ENCODE data around the gene AKAP1.
A peak's percentile ranks its signal among the peaks of the same experiment; 100 is the strongest.

The AKAP1 gene

GRCh38 chr17:57075785-57076184 is 9.3 kb upstream of the AKAP1 start:
- no peaks in the 10 kb centered on the region for H3K79me1 ChIP-seq (ENCODE audit: low read length)
- H3K4me2 ChIP-seq (ENCODE audit: low read length), result no peak overlapping the region
- no CpG with 5 or more reads among the region's 3 CpGs for WGBS (ENCODE audit: extremely low coverage, insufficient coverage, insufficient read length)
- no peak overlapping the region for H3K18ac ChIP-seq (ENCODE audit: low read length)
- no peak overlapping the region for H3K4ac ChIP-seq (ENCODE audit: low read depth, low read length)
- no peak overlapping the region for H4K12ac ChIP-seq (ENCODE audit: low read depth, low read length)
- no peaks in the 10 kb centered on the region for H3K9me3 ChIP-seq (ENCODE audit: insufficient read depth, low read depth, low read length)
- H3K4me3 ChIP-seq (ENCODE audit: low read depth, low read length), result no peak overlapping the region
- H2AFZ ChIP-seq (ENCODE audit: insufficient read depth, low read length, poor library complexity), result no peak overlapping the region
- no peak overlapping the region for H2BK5ac ChIP-seq (ENCODE audit: low read depth, low read length, poor library complexity)
- no peak overlapping the region for H3K27ac ChIP-seq (ENCODE audit: low read depth, low read length)
- H2BK120ac ChIP-seq (ENCODE audit: insufficient read depth, low read length, poor library complexity), result no peak overlapping the region
- no peaks in the 10 kb centered on the region for H3K27me3 ChIP-seq (ENCODE audit: insufficient read depth, low read length)
- H3K14ac ChIP-seq (ENCODE audit: low read length), result no peak overlapping the region
- H4K8ac ChIP-seq (ENCODE audit: low read depth, low read length), result no peak overlapping the region
- H3K9ac ChIP-seq (ENCODE audit: low read length), result no peak overlapping the region
- no peak overlapping the region for H2AK5ac ChIP-seq (ENCODE audit: low read length)
- H3K4me1 ChIP-seq (ENCODE audit: control insufficient read depth in 1 of 2, insufficient read depth in 2 of 2, low read length in 2 of 2), result no peaks in the 10 kb centered on the region
- no peaks in the 10 kb centered on the region for H3K79me2 ChIP-seq (ENCODE audit: control insufficient read depth, insufficient read depth, low read length, poor library complexity)
- H2BK12ac ChIP-seq (ENCODE audit: low read length), result no peak overlapping the region
- no peaks in the 10 kb centered on the region for H3K36me3 ChIP-seq (ENCODE audit: control insufficient read depth in 1 of 2, insufficient read depth in 2 of 2, low read length in 2 of 2)
- no peak overlapping the region for H4K91ac ChIP-seq (ENCODE audit: low read depth, low read length)
- no peak overlapping the region for H3K23ac ChIP-seq (ENCODE audit: low read length)
- no peak for DNase-seq

- no peaks in the 10 kb centered on the region for H3K9me3 ChIP-seq (ENCODE audit: insufficient read depth, low read depth, low read length)
- no peak overlapping the region for H3K14ac ChIP-seq (ENCODE audit: low read length)
- no peak overlapping the region for H2BK12ac ChIP-seq (ENCODE audit: low read length)
- H3K23ac ChIP-seq (ENCODE audit: low read length), result no peak overlapping the region
- no peaks in the 10 kb centered on the region for H3K4me1 ChIP-seq (ENCODE audit: control insufficient read depth in 1 of 2, insufficient read depth in 2 of 2, low read length in 2 of 2)
- no peak overlapping the region for H2AK5ac ChIP-seq (ENCODE audit: low read length)
- no peak overlapping the region for H3K4me3 ChIP-seq (ENCODE audit: low read depth, low read length)
- no peak for DNase-seq
- no peaks in the 10 kb centered on the region for H3K27me3 ChIP-seq (ENCODE audit: insufficient read depth, low read length)
- no peak overlapping the region for H3K4ac ChIP-seq (ENCODE audit: low read depth, low read length)
- no peak overlapping the region for H2BK5ac ChIP-seq (ENCODE audit: low read depth, low read length, poor library complexity)
- H3K4me2 ChIP-seq (ENCODE audit: low read length), result no peak overlapping the region
- no peak overlapping the region for H3K27ac ChIP-seq (ENCODE audit: low read depth, low read length)
- H3K79me1 ChIP-seq (ENCODE audit: low read length), result no peaks in the 10 kb centered on the region
- no peaks in the 10 kb centered on the region for H3K79me2 ChIP-seq (ENCODE audit: control insufficient read depth, insufficient read depth, low read length, poor library complexity)
- no peak overlapping the region for H2AFZ ChIP-seq (ENCODE audit: insufficient read depth, low read length, poor library complexity)
- WGBS (ENCODE audit: extremely low coverage, insufficient coverage, insufficient read length), result no CpG with 5 or more reads among the region's 2 CpGs
- no peak overlapping the region for H2BK120ac ChIP-seq (ENCODE audit: insufficient read depth, low read length, poor library complexity)
- no peak overlapping the region for H4K8ac ChIP-seq (ENCODE audit: low read depth, low read length)
- H3K18ac ChIP-seq (ENCODE audit: low read length), result no peak overlapping the region
- H4K12ac ChIP-seq (ENCODE audit: low read depth, low read length), result no peak overlapping the region
- no peak overlapping the region for H4K91ac ChIP-seq (ENCODE audit: low read depth, low read length)
- no peaks in the 10 kb centered on the region for H3K36me3 ChIP-seq (ENCODE audit: control insufficient read depth in 1 of 2, insufficient read depth in 2 of 2, low read length in 2 of 2)
- H3K9ac ChIP-seq (ENCODE audit: low read length), result no peak overlapping the region
Measured at GRCh38 chr17:57077000-57077399, 8.0 kb upstream of the AKAP1 start.

- Histone ChIP-seq H3K79me1 (ENCODE audit: low read length) (no peaks in the 10 kb centered on the region), H3K36me3 (ENCODE audit: control insufficient read depth in 1 of 2, insufficient read depth in 2 of 2, low read length in 2 of 2) (no peaks in the 10 kb centered on the region), H3K79me2 (ENCODE audit: control insufficient read depth, insufficient read depth, low read length, poor library complexity) (no peaks in the 10 kb centered on the region), H4K91ac (ENCODE audit: low read depth, low read length) (no peak overlapping the region), H3K27ac (ENCODE audit: low read depth, low read length) (no peak overlapping the region), H3K4ac (ENCODE audit: low read depth, low read length) (no peak overlapping the region), H4K12ac (ENCODE audit: low read depth, low read length) (no peak overlapping the region), H4K8ac (ENCODE audit: low read depth, low read length) (no peak overlapping the region), H3K27me3 (ENCODE audit: insufficient read depth, low read length) (no peaks in the 10 kb centered on the region), H3K23ac (ENCODE audit: low read length) (no peak overlapping the region), H2AFZ (ENCODE audit: insufficient read depth, low read length, poor library complexity) (no peak overlapping the region), H3K18ac (ENCODE audit: low read length) (no peak overlapping the region), H3K9me3 (ENCODE audit: insufficient read depth, low read depth, low read length) (no peaks in the 10 kb centered on the region), H3K9ac (ENCODE audit: low read length) (no peak overlapping the region), H3K14ac (ENCODE audit: low read length) (no peak overlapping the region), H2BK12ac (ENCODE audit: low read length) (no peak overlapping the region), H3K4me3 (ENCODE audit: low read depth, low read length) (no peak overlapping the region), H3K4me1 (ENCODE audit: control insufficient read depth in 1 of 2, insufficient read depth in 2 of 2, low read length in 2 of 2) (no peaks in the 10 kb centered on the region), H2AK5ac (ENCODE audit: low read length) (no peak overlapping the region), H2BK120ac (ENCODE audit: insufficient read depth, low read length, poor library complexity) (no peak overlapping the region), H3K4me2 (ENCODE audit: low read length) (no peak overlapping the region), H2BK5ac (ENCODE audit: low read depth, low read length, poor library complexity) (no peak overlapping the region)
- no peak for DNase-seq
- no CpG with 5 or more reads among the region's 9 CpGs for WGBS (ENCODE audit: extremely low coverage, insufficient coverage, insufficient read length)
Measured at GRCh38 chr17:57078274-57078673, 6.8 kb upstream of the AKAP1 start.

DNA sequence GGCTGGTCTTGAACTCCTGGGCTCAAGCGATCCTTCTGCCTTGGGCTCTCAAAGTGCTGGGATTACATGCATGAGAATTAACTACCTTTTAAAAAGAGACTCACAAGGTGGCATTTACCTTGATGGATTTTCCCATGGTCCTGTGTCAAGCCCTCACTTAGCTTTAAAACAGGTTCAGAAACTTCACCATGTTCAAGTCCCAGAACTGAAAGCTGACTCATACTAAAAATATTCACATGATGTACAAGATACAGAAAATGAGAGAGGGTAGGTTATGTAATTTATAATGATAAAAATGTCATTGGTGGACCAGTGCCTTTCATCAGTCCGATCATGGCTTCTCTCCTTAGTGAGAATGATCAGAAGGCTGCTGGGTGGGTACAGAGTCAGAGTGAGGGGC is 4.3 kb upstream of the AKAP1 start:
- Histone ChIP-seq H4K91ac (ENCODE audit: low read depth, low read length) (no peak overlapping the region), H3K4me1 (ENCODE audit: control insufficient read depth in 1 of 2, insufficient read depth in 2 of 2, low read length in 2 of 2) (no peaks in the 10 kb centered on the region), H3K14ac (ENCODE audit: low read length) (no peak overlapping the region), H3K18ac (ENCODE audit: low read length) (no peak overlapping the region), H3K79me1 (ENCODE audit: low read length) (peaks cover 8% of the 10 kb centered on the region), H3K9ac (ENCODE audit: low read length) (no peak overlapping the region), H3K27ac (ENCODE audit: low read depth, low read length) (no peak overlapping the region), H3K79me2 (ENCODE audit: control insufficient read depth, insufficient read depth, low read length, poor library complexity) (peaks cover 3% of the 10 kb centered on the region), H3K4me2 (ENCODE audit: low read length) (no peak overlapping the region), H3K36me3 (ENCODE audit: control insufficient read depth in 1 of 2, insufficient read depth in 2 of 2, low read length in 2 of 2) (no peaks in the 10 kb centered on the region), H2AK5ac (ENCODE audit: low read length) (no peak overlapping the region), H3K27me3 (ENCODE audit: insufficient read depth, low read length) (no peaks in the 10 kb centered on the region), H4K12ac (ENCODE audit: low read depth, low read length) (no peak overlapping the region), H2BK120ac (ENCODE audit: insufficient read depth, low read length, poor library complexity) (no peak overlapping the region), H3K9me3 (ENCODE audit: insufficient read depth, low read depth, low read length) (no peaks in the 10 kb centered on the region), H3K4me3 (ENCODE audit: low read depth, low read length) (no peak overlapping the region), H4K8ac (ENCODE audit: low read depth, low read length) (no peak overlapping the region), H3K23ac (ENCODE audit: low read length) (no peak overlapping the region), H2AFZ (ENCODE audit: insufficient read depth, low read length, poor library complexity) (no peak overlapping the region), H3K4ac (ENCODE audit: low read depth, low read length) (no peak overlapping the region), H2BK5ac (ENCODE audit: low read depth, low read length, poor library complexity) (no peak overlapping the region), H2BK12ac (ENCODE audit: low read length) (no peak overlapping the region)
- WGBS (ENCODE audit: extremely low coverage, insufficient coverage, insufficient read length), result no CpG with 5 or more reads among the region's 2 CpGs
- DNase-seq, result peak in 1 of 2 donors; percentile 60

Data from trophoblast cell (in vitro differentiated cells and primary cell).